K562 (cell line): ENCODE measurements around the gene ADD3. TPM values are rescaled to one million over a fixed set of nuclear protein-coding genes. Genes with fewer than 3 reads are reported as not detected.

Experiments used
- ATAC-seq: fragments of 200-7000 bp; cut with Tn5 transposase; 3 replicates; pipeline ENCODE4 v1.9.1; 2020; ENCODE audit warnings: moderate library complexity
- BruUV-seq: library from RNA; stranded (reverse); fragments of 400-500 nt; replicated peaks from 2 replicates; lab custom pipeline; 2021; lab: Mats Ljungman, UMichigan
- CTCF ChIA-PET: fragments of 300-600 bp; formaldehyde crosslinking; extraction: SDS; loops from one replicate; lab custom pipeline; 2021; ENCODE audit warnings: low intra/inter-chr PET ratio; lab: Yijun Ruan, JAX
- POLR2A ChIA-PET: fragments of 300-600, 350-650 bp; sonication (Branson Sonifier 250); formaldehyde crosslinking; extraction: SDS; loops from one replicate; lab custom pipeline; 2021; ENCODE audit warnings: antibody characterized with exemption, inconsistent platforms; lab: Yijun Ruan, JAX
- DNase-seq, 4 experiments: peaks; one replicate each; pipeline versions ENCODE4 v3.0.0 to v3.0.0-alpha.2; 2011 to 2018; ENCODE audit warnings: low spot score in 3 of 4, mixed read lengths in 3 of 4; ENCODE audit errors: extremely low read depth in 1 of 4
- FAIRE-seq: peaks from 2 replicates; lab custom pipeline; 2011; peaks lifted over from hg19 to GRCh38; lab: Jason Lieb, UNC
- H2AFZ ChIP-seq: 2 replicates; pipeline ENCODE4 v1.6.0; 2011; ENCODE audit warnings: low read depth, low read length, control low read depth, inconsistent platforms
- H3K27ac ChIP-seq: fragments of 200-600 bp; 3 replicates; pipeline ENCODE4 v1.8.0; 2011; ENCODE audit warnings: low read depth, mild to moderate bottlenecking, control low read depth, inconsistent platforms, low read length, moderate library complexity, mixed read lengths; ENCODE audit errors: extremely low read depth
- H3K27me3 ChIP-seq, 2 experiments: fragments of 300-600 bp in 1 of 2; 2 replicates in 1 of 2; 3 replicates in 1 of 2; pipeline versions ENCODE4 v1.6.0 to v1.8.0; 2011; ENCODE audit warnings: inconsistent platforms in 2 of 2, low read length in 2 of 2, mild to moderate bottlenecking in 1 of 2, mixed read lengths in 1 of 2, moderate library complexity in 1 of 2; ENCODE audit not compliant: control insufficient read depth in 2 of 2, insufficient read depth in 2 of 2
- H3K36me3 ChIP-seq: fragments of 300-600 bp; 3 replicates; pipeline ENCODE4 v1.8.0; 2011; ENCODE audit warnings: mild to moderate bottlenecking, low read length, inconsistent platforms; ENCODE audit not compliant: control insufficient read depth, insufficient read depth
- H3K4me1 ChIP-seq, 2 experiments: fragments of 200-600 bp in 1 of 2; replicated peaks in 1 of 2; 2 replicates in 1 of 2; 3 replicates in 1 of 2; pipeline versions ENCODE4 v1.5.1 to v1.8.0; 2011; ENCODE audit warnings: inconsistent platforms in 2 of 2, low read length in 2 of 2, mild to moderate bottlenecking in 1 of 2, mixed read lengths in 1 of 2, moderate library complexity in 1 of 2; ENCODE audit not compliant: control insufficient read depth in 2 of 2, insufficient read depth in 2 of 2
- H3K4me2 ChIP-seq: 2 replicates; pipeline ENCODE4 v1.6.1; 2011; ENCODE audit warnings: low read length, control low read depth, inconsistent platforms, mixed read lengths; ENCODE audit not compliant: insufficient read depth
- H3K4me3 ChIP-seq: fragments of 200-600 bp; sonication (generic), shearing (Covaris generic); 2 replicates; pipeline ENCODE4 v1.5.1; 2016; ENCODE audit warnings: control low read depth, inconsistent platforms
- H3K79me2 ChIP-seq: fragments of 200-600 bp; 3 replicates; pipeline ENCODE4 v1.8.0; 2011; ENCODE audit warnings: low read length, inconsistent platforms; ENCODE audit not compliant: control insufficient read depth, insufficient read depth
- H3K9ac ChIP-seq, 2 experiments: 2 replicates each; pipeline versions ENCODE4 v1.6.0 to v1.6.1; 2011; ENCODE audit warnings: low read depth in 2 of 2, low read length in 2 of 2, control low read depth in 1 of 2, inconsistent platforms in 1 of 2, mild to moderate bottlenecking in 1 of 2, mixed read lengths in 1 of 2; ENCODE audit not compliant: insufficient read depth in 1 of 2
- H3K9me1 ChIP-seq: one replicate; pipeline ENCODE4 v1.6.0; 2011; ENCODE audit warnings: inconsistent platforms, mild to moderate bottlenecking, low read length, moderate library complexity; ENCODE audit not compliant: control insufficient read depth, insufficient read depth
- H3K9me3 ChIP-seq: replicated peaks from 2 replicates; pipeline ENCODE4 v1.5.1; 2011; ENCODE audit warnings: low read depth, low read length, inconsistent platforms; ENCODE audit not compliant: control insufficient read depth, insufficient read depth
- H4K20me1 ChIP-seq: replicated peaks from 2 replicates; pipeline ENCODE4 v1.6.1; 2011; ENCODE audit warnings: low read length, inconsistent platforms, mixed read lengths; ENCODE audit not compliant: control insufficient read depth, insufficient read depth
- ATF7 ChIP-seq: fragments of 450-650 bp; IDR thresholded peaks from 2 replicates; pipeline ENCODE4 v1.7.1; 2014; ENCODE audit warnings: mild to moderate bottlenecking, moderate library complexity
- CBFA2T3 ChIP-seq: fragments of 450-650 bp; IDR thresholded peaks from 2 replicates; pipeline ENCODE4 v1.6.1; 2017
- DNMT1 ChIP-seq: fragments of 450-650 bp; IDR thresholded peaks from 2 replicates; pipeline ENCODE4 v1.6.1; 2016; ENCODE audit warnings: antibody characterized with exemption, mild to moderate bottlenecking
- DPF2 ChIP-seq: fragments of 450-650 bp; IDR thresholded peaks from 2 replicates; pipeline ENCODE4 v1.6.1; 2016
- E2F5 ChIP-seq: sonication (generic); formaldehyde crosslinking; IDR thresholded peaks from 2 replicates; pipeline ENCODE4 v1.8.0; 2022; ENCODE audit warnings: mild to moderate bottlenecking, missing genetic modification reagents
- EWSR1 ChIP-seq: fragments of 450-650 bp; IDR thresholded peaks from 2 replicates; pipeline ENCODE4 v1.6.1; 2018; ENCODE audit warnings: borderline replicate concordance, mild to moderate bottlenecking, low read depth, moderate library complexity; ENCODE audit not compliant: partially characterized antibody
- FOXP1 ChIP-seq: sonication (generic); formaldehyde crosslinking; IDR thresholded peaks from 2 replicates; pipeline ENCODE4 v1.8.0; 2022; ENCODE audit warnings: mild to moderate bottlenecking, missing genetic modification reagents
- GABPB1 ChIP-seq: sonication (generic); formaldehyde crosslinking; IDR thresholded peaks from 2 replicates; pipeline ENCODE4 v1.8.0; 2022; ENCODE audit warnings: mild to moderate bottlenecking, missing genetic modification reagents
- ID3 ChIP-seq, 2 experiments: fragments of 250-450 bp in 1 of 2; fragments of 450-650 bp in 1 of 2; sonication (Bioruptor Pico) in 1 of 2; IDR thresholded peaks; 2 replicates each; pipeline versions ENCODE4 v1.6.1 to v1.8.0; 2016 to 2021; ENCODE audit warnings: mild to moderate bottlenecking in 2 of 2, moderate library complexity in 2 of 2, missing compliant biosample characterization in 1 of 2, missing genetic modification characterization in 1 of 2
- IRF2 ChIP-seq: sonication (generic); formaldehyde crosslinking; IDR thresholded peaks from 2 replicates; pipeline ENCODE4 v1.8.1; 2022; ENCODE audit warnings: mild to moderate bottlenecking, missing genetic modification reagents
- MAFF ChIP-seq: IDR thresholded peaks from 2 replicates; pipeline ENCODE4 v1.6.1; 2012; ENCODE audit warnings: low read length, improper control_type of control experiment
- MEF2A ChIP-seq: IDR thresholded peaks from 2 replicates; pipeline ENCODE4 v1.6.1; 2011; ENCODE audit warnings: low read depth, mild to moderate bottlenecking, low read length, moderate library complexity; ENCODE audit not compliant: control insufficient read depth
- NONO ChIP-seq, 2 experiments: fragments of 200-400 bp in 1 of 2; fragments of 450-650 bp in 1 of 2; formaldehyde crosslinking in 1 of 2; IDR thresholded peaks; 2 replicates each; pipeline ENCODE4 v1.6.1; 2017; ENCODE audit warnings: low read depth in 2 of 2, mild to moderate bottlenecking in 2 of 2, moderate library complexity in 2 of 2, low read length in 1 of 2
- NR0B1 ChIP-seq: fragments of 450-650 bp; IDR thresholded peaks from one replicate; pipeline ENCODE4 v1.6.1; 2018; ENCODE audit warnings: mild to moderate bottlenecking, moderate library complexity; ENCODE audit not compliant: partially characterized antibody
- RAD51 ChIP-seq: fragments of 450-650 bp; IDR thresholded peaks from 2 replicates; pipeline ENCODE4 v1.7.1; 2016; ENCODE audit warnings: low read depth, mild to moderate bottlenecking, borderline replicate concordance
- RBM22 ChIP-seq: fragments of 200-400 bp; formaldehyde crosslinking; IDR thresholded peaks from 2 replicates; pipeline ENCODE4 v1.6.1; 2018; ENCODE audit warnings: low read length, low read depth; ENCODE audit not compliant: poor library complexity, severe bottlenecking
- SNAPC5 ChIP-seq: fragments of 250-450 bp; sonication (Bioruptor Pico); IDR thresholded peaks from 2 replicates; pipeline ENCODE4 v1.8.0; 2021; ENCODE audit warnings: moderate library complexity, mild to moderate bottlenecking, inconsistent platforms
- YY1 ChIP-seq, 3 experiments: IDR thresholded peaks; 2 replicates each; pipeline ENCODE4 v1.6.1; 2011; ENCODE audit warnings: low read length in 2 of 3, mild to moderate bottlenecking in 2 of 3, moderate library complexity in 2 of 3, borderline replicate concordance in 1 of 3, control low read depth in 1 of 3, low read depth in 1 of 3; ENCODE audit not compliant: insufficient read depth in 3 of 3, insufficient replicate concordance in 2 of 3, control insufficient read depth in 1 of 3, insufficient read length in 1 of 3; ENCODE audit errors: extremely low read depth in 1 of 3
- ZNF699 ChIP-seq: fragments of 250-450 bp; sonication (Bioruptor Pico); IDR thresholded peaks from 2 replicates; pipeline ENCODE4 v1.8.0; 2021; ENCODE audit warnings: mild to moderate bottlenecking, moderate library complexity; ENCODE audit not compliant: insufficient replicate concordance
- WGBS: fragments of 100-300 bp; shearing (Covaris generic); methylation state at CpG from one replicate; pipeline ENCODE4 v1.1.6; 2016; ENCODE audit warnings: low coverage, mixed read lengths; ENCODE audit not compliant: insufficient coverage; ENCODE audit errors: missing lambda C conversion rate; 5-methylcytosine and 5-hydroxymethylcytosine counted together
- in situ Hi-C: fragments of 300-500 bp; cut with MboI; formaldehyde crosslinking; loops from 4 replicates; pipeline ENCODE4 v1.15.0; 2018; ENCODE audit warnings: inconsistent platforms, mixed read lengths
- intact Hi-C: fragments of 100-400 bp; cut with micrococcal nuclease; formaldehyde crosslinking; loops from 2 replicates; pipeline ENCODE4 v1.14.2; 2022
- polyA plus RNA-seq, 8 experiments: library from polyadenylated mRNA; depleted of rRNA in 4 of 8; stranded (reverse) in 5 of 8; unstranded in 3 of 8; fragments of >200 nt; fragmentation: Nextera tagmentation in 2 of 8; fragmentation: Illumina TruSeq in 1 of 8; extraction: Ambion mirVana in 2 of 8; extraction: Trizol in 1 of 8; gene quantifications; 2 replicates each; pipeline versions ENCODE4 v1.2.1 to v1.2.3, GENCODE V29; 2011 to 2014; ENCODE audit warnings: inconsistent platforms in 1 of 8, missing spikeins in 1 of 8
- total RNA-seq, 7 experiments: library from RNA; depleted of rRNA in 6 of 7; stranded (reverse); fragments of >200 nt in 6 of 7; fragmentation: Illumina TruSeq in 2 of 7; extraction: Trizol in 2 of 7; gene quantifications; 2 replicates each; pipeline versions ENCODE4 v1.2.1 to v1.2.3, GENCODE V29; 2011 to 2021; ENCODE audit warnings: low replicate concordance in 1 of 7

The ADD3 gene
- total and polyA plus RNA-seq, 9 of the 15 experiments (the other 6 are each of a cell fraction or from before 2014, with no cell fraction given), result 13.2 to 125 (median 31.7) TPM

GRCh38 chr10:110094786-110095185, 87.0 kb downstream of the ADD3 start:
- no peaks in the 10 kb centered on the region; a peak in 1 of 5 replicates for H3K4me1 ChIP-seq
- H3K27me3 ChIP-seq, result no peaks in the 10 kb centered on the region
- no peak overlapping the region for H3K9ac ChIP-seq
- no peak overlapping the region for H3K4me2 ChIP-seq
- H3K36me3 ChIP-seq, result no peaks in the 10 kb centered on the region
- ATAC-seq (no peak), DNase-seq (no peak), FAIRE-seq (no peak)
- H2AFZ ChIP-seq, result no peak overlapping the region
- ChIA-PET CTCF (no interaction called here), POLR2A (interaction anchor here (1.0 to 1.2 kb wide), 3 partner anchors 10 to 141 kb away, joined by 3 to 5 read pairs (median 3); no protein-coding TSS in a partner anchor)
- no peaks in the 10 kb centered on the region for H4K20me1 ChIP-seq
- no TSS peak for BruUV-seq
- no peak overlapping the region for H3K27ac ChIP-seq
- H3K4me3 ChIP-seq, result no peak overlapping the region
- in situ Hi-C loops, result no loop called here
- intact Hi-C loops, result no loop called here
- no peaks in the 10 kb centered on the region for H3K9me1 ChIP-seq
- 100% methylated on average over 2 of the region's 2 CpGs for WGBS
- no peaks in the 10 kb centered on the region for H3K9me3 ChIP-seq
- peaks cover 31% of the 10 kb centered on the region for H3K79me2 ChIP-seq
- TF ChIP-seq RAD51, result no peak
- TF ChIP-seq DPF2, result no peak
- no peak for TF ChIP-seq IRF2 (CRISPR knock-in tag)
- no peak for TF ChIP-seq NR0B1
- TF ChIP-seq CBFA2T3, result no peak
- no peak for TF ChIP-seq YY1 (IDR thresholded peaks at IDR 0.05; ENCODE audit: borderline replicate concordance in 1 of 3, control insufficient read depth in 1 of 3, extremely low read depth in 1 of 3, insufficient read depth in 3 of 3, insufficient read length in 1 of 3, insufficient replicate concordance in 2 of 3, low read depth in 1 of 3, low read length in 2 of 3)
- TF ChIP-seq DNMT1, result no peak
- no peak for TF ChIP-seq EWSR1
- no peak for TF ChIP-seq GABPB1 (CRISPR knock-in tag)
- TF ChIP-seq ID3 (CRISPR knock-in tag; IDR thresholded peaks at IDR 0.05), result no peak
- TF ChIP-seq ID3 (tag; IDR thresholded peaks at IDR 0.05), result no peak
- TF ChIP-seq FOXP1 (CRISPR knock-in tag), result no peak
- TF ChIP-seq NONO (IDR thresholded peaks at IDR 0.05; ENCODE audit: low read depth in 2 of 2, low read length in 1 of 2), result no peak
- TF ChIP-seq RBM22, result no peak
- no peak for TF ChIP-seq MEF2A
- no peak for TF ChIP-seq E2F5
- no peak for TF ChIP-seq MAFF
- TF ChIP-seq ATF7, result no peak
- TF ChIP-seq SNAPC5, result no peak
- TF ChIP-seq ZNF699 (CRISPR knock-in tag), result no peak
